ENCODE measurements around the gene TTLL5.
"Not testable (repeated sequence)": the region's sequence is repeated elsewhere in the genome, so short reads cannot be mapped to it uniquely, and the experiment has no call there.

The TTLL5 gene

DNA sequence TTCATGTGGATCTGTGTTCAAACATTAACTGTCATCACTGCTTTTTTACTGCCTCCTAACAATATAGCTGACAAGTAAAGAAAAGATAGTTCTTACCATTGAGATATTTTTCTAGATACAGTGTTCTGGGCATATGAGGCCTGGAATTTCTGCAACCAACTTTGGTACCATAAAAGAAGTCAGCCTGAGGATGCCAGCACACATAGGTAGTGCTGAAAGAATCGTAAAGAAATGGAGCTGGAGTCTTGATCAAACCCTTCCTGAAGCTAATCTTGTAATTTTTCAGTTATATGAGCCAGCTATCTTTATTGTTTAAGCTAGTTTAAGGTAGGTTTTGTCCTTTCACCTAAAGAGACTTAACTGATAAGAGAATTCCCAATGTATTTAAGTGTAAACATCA lies 11.7 kb upstream of the TTLL5 start:
- DNase-seq: no peak

DNA sequence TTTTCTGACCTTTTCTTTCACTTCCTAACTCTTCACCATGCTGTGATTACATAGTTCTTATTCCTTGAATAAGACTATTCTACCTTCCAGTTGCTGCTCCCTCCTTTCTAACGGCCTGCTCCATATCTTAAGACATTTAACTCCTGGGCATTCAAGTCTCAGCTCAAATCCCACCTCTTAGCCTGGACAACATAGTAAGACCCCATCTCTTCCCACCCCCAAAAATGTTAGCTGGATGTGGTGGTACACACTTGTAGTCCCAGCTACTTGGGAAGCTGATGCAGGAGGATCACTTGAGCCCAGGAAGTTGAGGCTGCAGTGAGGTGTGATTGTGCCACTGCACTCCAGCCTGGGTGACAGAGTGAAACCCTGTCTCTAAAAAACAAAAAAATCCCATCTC lies 11.3 kb upstream of the TTLL5 start:
- no peak for DNase-seq

DNA sequence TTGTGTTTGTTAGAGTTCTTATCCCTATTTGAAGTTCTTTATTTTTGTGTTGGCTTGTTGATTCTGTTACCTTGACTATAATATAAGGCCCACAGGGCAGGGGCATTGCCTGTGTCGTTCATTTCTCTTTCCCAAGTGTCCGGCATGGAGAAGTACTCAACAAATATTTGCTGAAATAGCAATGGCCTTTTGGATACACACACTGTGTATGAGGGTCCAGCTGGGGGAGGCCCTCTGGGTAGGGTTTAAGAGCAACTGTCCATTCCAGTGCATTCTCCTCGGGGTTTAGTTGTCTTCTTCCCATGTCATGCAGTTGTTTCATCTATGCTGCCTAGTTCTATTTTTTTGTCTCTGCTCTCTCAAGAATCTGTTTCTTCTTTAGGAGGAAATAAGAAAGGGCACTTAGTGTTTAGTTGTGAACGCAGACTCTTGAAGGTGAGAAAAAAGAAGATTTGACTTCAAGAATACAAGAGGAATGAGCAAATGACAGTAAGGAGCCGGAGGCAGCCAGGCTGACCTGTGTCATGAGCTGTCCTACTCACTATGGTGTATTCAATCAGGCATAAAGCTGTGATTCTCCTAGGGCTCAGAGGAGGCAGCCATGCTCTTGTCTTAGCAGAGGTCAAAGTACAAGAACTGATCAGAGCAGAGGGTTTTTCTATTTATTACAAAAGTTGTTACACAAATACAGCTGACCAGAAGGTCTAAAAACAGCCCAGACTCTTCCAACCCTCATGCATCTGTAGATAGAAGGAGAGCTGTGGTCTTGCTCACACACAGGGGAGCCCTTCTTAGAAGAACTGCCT lies 10.6 kb upstream of the TTLL5 start:
- DNase-seq: no peak

DNA sequence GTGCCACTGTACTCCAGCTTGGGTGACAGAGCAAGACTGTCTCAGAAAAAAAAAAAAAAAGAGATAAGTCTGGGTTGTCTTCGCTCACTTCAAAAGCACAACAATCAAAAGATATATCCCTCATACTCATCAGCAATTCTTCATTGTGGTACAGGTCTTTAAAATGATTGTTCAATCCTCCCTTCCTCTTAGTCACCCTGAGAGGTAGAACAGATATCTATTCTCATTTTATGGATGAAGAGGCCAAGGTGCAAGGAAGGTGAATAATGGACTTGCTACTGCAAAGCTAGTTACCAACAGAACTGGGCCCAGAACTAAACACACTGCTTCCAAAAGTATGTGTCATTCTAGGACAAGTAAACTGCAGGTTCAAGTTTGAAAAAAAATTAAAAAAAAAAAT lies 7.5 kb upstream of the TTLL5 start:
- no peak for DNase-seq

DNA sequence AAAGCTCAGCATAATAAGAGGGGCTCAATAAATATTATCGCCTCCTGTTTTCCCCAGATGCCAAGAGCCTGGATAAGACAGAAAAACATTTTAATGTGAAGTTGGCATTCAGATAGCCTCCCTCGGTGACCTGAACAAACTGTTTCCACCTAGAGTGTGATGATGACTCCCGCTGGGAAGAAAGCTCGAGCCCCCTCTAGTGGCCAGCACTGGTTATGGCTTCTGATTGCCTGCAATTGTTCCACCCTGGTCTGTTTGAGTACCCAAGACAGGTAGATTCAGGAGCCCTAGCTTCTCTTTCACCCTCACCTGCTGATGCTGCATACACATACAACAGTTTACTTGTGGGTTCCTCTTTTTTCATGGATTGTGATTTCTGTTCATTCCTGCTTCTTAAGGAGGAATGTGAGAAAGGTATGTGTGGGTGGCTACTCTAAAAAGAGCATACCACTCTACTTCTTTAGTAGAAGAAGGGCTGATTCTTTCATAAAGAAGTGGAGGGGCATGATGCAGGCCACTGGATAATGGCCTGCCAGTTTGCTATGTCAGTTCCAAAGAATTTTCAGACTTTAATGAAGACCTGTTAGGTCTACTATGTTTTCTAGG lies 6.8 kb upstream of the TTLL5 start:
- DNase-seq: peak; percentile 68 to 82 (median 74)

DNA sequence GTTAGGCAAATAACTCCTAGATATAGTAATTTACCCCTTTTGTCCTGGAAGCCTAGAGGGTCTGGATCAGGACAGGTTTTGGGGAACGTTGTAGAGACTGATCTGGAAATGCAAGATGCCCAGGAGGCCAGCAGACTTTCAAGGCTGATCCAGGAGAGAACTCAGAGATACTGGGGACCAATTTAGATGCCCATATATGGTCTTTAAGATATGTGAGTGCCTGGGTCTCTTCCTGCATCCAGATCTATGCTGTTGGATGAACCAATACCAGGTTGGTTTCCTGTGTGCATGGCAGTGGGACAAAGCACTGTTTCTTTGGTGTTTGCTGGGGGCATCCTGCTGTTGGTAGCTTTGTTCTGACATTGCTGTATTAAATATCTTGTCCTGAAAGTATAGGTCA lies 5.8 kb upstream of the TTLL5 start:
- no peak for DNase-seq

DNA sequence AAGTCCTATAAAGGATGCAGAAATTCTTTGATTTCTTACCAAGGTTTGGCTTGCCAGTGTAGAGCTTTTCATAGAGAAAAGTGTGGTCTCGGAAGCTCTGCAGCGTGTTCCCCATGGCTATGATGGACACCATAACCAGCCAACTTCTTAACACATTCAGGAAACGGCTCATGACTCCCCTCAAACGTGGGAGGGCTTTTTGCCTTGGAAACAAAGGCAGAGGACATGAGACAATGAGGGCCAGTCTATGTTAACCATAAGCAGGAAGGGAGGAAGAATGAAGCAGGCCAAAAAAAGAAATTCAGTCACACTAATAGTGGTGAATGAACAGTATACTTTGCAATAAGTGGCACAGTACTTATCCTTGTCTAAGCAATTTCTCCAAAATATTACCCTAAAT lies 3.7 kb upstream of the TTLL5 start:
- DNase-seq: no peak

DNA sequence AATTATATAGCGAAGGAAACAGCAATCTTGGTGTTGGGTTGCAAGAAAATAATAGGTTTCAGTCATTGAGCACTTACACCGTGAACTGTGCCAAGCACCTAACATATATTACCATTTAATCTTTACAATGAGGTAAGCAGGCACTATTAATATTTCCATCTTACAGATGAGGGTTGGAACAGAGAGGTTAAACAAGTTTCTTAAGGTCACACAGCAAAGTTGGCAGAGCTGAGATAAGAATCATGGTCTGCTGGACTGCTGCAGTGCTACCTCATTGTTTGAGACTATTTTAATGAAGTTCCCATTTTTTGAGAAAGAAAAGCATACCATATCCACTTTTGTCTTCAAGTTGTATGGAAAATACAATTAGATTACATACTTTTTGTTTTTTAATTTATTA lies 2.1 kb upstream of the TTLL5 start:
- DNase-seq: no peak

DNA sequence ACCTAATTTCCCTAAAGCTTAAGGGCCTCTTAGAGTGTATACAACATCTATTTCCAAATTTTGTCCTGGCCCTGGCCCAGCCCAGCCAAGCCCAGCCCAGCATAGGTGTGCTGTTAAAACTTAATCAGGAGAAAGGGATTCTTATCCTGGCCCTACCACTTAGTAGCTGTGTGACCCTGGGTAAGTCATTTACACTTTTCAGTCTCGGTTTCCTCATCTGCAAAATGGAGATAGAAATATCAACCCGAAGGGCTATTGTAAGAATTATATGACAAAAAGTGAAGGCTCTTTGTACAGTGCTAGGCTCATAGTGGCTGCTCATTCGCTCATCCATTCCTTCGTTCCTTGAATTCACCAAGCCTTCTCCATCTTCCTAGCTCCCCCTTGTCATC lies 812 bp upstream of the TTLL5 start:
- no peak for DNase-seq

DNA sequence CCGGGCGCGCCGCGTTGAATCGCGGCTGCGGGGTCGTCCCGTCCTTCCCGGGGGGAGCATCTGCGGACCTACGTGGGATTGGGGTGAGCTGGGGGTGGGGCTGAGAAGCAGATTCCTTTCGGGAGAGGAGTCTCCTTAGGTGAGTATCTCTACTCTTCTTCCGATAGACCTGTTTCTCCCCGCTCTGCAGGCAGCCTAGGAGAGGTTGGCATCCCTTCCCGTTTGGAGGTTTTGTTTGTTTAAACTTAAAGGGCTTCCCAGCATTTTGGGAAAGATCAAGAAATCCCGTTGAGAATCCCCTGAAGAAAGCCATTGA lies 411 bp downstream of the TTLL5 start:
- no peak for DNase-seq

DNA sequence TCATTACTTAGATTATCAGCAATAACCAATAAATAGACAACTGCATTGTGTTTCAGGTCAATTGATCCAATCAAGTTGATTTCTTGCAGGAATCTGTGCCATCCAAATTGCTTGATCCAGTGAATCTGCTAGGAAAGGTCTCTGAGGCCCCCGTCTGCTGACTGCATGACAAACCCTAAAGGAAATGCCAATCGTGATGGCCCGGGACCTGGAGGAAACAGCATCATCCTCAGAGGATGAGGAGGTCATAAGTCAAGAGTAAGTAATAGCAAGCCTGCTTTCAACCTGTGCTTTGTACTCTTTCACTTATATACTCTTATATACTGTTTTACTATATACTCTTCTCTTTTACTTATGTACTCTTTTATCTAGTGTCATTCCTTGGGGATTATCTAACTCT lies 1.9 kb downstream of the TTLL5 start:
- no peak for DNase-seq

DNA sequence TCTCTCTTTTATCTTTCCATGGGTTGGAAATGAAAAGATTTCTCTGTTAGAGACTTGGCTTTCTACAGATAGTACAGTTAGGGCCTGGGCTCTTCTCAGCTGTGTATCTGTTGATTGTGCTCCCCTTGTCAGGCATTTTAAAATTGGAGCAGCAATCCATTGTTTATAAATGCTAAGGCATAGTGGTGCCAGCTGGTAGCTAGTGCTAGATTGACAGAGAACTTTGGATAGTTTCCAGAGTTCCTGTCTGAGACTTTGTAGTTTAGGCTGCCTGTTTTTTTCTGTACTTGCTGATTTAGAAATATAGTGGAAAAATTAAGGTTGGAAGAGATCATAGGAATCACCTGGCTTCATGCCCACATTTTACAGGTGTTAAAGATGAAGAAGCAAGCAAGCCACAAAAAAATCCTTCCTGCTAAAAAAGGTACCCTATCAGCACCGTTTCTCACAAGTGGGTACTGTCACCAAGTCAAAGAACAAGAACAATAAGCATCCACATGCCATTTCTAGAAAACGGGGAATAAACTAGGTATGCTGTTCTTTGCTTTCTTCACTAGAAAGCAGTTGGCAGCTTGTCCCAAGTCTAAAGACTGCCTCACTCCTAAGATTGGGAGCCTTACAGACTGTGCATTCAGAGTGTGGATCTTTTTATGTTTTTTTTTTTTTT lies 6.2 kb downstream of the TTLL5 start:
- DNase-seq: no peak

DNA sequence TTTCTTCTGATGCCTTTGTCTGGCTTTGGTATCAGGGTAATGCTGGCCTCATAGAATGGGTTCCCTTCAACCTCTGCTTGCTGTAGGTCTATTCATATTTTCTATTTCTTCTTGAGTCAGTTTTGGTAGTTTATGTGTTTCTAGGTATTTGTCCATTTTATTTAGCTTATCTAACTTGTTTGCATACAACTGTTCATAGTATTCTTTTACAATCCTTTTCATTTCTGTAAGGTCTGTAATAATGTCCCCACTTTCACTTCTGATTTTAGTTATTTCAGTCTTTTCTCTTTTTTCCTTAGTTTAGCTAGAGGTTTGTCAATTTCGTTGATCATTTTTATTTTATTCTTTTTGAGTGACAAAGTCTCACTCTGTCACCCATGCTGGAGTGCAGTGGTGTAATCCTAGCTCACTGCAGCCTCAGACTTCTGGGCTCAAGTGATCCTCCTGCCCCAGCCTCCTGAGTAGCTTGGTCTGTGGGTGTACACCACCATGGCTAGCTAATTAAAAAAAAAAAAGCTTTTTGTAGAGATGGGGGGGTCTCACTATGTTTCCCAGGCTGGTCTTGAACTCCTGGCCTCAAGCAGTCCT lies 11.7 kb downstream of the TTLL5 start:
- DNase-seq: no peak

DNA sequence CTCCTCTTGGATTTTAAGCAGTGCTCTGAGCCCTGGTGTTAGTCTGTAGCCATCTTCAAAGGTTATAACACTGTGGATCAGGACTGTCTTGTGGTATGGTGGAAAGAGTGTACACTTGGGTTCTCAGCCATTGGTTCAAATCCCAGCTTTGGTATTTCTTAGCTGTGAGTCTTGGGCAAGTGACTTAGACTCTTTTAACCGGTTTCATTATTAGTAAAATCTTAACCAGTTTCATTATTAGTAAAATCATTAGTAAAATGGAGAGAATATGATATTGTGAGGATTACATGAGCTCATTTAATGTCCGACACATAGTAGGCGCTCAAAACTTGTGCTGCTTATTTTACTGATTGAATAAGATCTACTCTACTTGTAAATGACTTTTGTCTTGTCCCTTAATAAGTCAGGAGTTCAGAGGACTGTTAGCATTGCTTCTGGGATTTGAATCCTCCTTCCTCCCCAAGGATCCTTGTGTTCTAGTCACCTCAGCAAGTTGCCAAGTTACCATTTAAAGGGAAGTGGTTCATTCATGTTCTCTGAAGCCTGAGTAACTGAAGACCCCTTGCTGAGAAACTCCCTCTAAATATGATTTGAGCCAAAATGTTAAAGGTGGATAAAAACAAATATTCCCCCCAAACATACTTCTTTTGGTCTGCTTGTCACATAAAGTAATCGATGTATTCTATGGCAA lies 12.4 kb downstream of the TTLL5 start:
- no peak for DNase-seq

DNA sequence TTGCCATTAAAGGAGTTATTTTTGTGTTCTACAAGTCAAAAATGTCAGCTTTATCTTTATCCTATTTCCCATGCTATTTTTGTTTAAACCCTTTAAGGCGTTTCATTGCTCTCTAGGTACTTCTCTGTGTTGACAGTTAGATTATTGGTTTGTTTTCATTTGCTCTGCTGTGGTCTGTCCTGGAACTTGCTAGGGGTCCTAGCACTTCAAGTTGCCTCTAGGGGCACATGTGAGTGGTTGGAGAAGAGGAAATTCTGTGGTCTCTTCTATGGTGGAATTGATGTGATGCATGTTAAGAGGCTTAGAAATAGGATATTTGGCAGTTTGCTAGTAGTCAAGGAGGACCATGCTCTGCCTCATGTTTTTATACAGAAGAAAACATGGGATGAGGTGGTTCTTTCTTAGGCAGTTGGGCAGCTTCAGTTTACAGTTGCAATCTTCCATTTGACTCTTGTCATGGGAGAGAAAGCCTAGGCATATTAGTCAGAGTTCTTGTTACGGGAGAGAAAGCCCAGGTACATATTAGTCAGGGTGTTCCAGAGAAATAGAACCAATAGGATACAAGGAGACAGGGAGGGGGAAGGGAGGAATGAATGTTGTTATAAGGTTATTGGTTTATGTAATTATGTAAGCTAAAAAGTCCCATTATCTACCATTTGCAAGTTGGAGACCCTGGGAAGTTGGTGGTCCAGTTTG lies 14.4 kb downstream of the TTLL5 start:
- no peak for DNase-seq

DNA sequence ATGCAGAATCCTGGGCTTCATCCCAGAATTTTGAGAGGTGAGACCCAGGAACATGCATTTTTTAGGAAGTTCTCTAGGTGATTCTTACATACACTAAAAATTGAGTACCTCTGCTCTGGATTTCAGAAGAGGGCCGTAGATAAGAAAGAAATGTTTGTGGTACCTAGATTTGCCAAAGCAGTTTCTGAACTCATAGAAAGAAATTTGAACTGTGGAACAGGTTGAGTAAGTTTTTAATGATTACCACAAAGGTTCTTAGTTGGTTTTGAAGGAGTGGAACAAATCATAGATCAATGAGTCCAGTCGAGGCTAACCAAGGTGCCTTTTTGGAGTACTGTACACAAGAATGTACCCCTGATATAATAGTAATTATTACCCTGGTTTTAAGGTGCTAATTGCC lies 24.9 kb downstream of the TTLL5 start:
- DNase-seq: no peak

DNA sequence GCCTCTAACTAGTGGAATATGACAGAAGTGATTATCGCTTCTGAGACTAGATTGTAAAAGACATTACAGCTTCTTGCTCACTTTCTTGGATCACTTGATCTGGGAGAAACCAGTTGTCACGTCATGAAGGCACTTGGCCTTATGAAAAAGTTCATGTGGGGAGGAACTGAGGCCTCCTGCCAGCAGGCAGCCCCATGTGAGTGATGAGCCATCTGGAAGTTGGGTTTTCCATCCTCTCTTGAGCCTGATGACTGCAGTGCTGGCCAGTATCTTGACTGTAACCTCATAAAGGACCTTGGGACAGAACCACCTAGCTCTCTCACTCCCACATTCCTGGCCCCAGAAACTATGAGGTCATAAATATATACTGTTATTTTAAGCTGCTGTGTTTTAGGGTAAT lies 28.0 kb downstream of the TTLL5 start:
- no peak for DNase-seq

DNA sequence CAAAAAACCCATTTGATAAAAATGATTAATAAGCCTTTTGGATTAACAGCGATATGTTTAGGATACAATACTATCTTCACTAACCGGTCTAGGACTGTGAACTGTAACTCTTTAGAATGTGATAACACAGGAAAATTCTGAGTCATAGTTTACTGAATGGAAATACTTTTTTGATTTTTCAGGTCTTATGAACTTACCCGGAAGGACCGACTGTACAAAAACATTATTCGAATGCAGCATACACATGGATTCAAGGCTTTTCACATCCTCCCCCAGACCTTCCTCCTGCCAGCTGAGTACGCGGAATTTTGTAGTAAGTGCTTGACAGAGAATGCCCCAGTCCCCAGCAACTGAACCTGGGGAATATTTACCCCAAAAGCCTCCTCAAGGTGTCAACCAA lies 29.0 kb downstream of the TTLL5 start:
- DNase-seq: no peak

DNA sequence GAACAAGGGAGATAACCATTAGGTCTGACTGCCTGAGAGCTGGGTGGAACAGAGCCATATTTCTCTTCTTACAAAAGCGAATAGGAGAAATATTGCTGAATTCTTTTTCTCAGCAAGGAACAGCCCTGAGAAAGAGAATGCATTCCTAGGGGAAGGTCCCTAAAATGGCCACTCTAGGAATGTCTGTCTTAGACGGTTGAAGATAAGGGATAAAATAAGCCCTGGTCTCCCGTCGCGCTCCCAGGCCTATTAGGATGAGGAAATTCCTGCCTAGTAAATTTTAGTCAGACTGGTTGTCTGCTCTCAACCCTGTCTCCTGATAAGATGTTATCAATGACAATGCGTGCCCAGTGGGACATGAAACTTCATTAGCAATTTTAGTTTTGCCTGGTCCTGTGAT lies 34.0 kb downstream of the TTLL5 start:
- not testable (repeated sequence) for DNase-seq

DNA sequence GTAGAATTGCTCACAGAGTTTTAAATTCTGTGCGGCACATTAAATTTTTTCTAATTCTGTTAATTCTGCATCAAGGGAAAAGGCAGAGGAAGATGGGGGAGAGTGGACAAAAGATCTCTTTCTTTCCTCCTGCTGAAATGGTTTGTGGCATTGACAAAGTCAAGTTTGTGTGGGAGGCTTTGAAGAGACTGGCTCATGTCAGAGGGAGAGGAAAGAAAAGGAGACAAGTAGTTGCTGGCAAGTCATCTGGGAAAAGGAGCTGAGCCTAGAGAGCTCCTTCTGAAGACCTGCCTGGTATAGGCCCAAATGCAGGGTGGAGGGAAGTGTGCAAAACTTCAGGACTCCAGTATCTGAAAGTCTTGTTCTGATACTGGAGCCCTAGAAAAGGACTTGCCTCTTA lies 36.3 kb downstream of the TTLL5 start:
- DNase-seq: no peak

DNA sequence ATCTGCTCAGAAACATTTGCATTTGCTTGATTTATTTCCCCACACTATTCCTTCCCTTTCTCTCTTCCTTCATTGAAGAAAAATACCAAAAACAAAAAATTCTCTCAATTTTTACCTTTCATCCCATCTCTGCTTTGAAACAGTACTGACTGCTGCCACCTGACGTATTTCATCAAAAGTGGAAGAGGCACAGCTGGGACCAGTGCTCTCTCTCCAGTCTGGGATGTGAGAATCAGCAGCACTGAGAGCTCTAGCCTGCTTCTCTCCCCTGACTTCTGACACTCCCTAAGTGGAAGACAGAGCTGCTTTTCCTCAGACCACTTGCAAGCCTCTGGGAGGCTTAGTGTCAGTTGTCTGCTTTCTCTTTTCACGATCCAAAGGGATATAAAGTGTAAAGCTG lies 36.9 kb downstream of the TTLL5 start:
- DNase-seq: no peak

DNA sequence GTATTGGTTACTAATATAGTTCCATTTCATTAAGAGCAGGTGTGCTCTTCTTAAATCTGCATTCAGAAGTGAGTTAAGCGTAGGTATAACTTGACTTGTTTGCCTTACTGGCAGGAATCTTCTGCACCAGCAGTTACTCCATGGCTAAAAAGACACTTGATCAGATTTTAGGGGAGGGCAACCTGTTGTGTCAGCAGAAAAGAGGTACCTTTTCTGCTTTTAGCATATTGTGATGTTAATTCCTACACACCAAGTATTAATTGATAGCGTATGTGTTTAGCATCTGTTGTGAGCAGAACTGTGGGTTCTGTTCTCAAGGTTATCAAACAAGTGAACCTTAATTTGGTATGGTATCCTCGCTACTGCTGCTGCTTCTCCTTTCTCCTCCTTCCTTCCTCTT lies 38.3 kb downstream of the TTLL5 start:
- no peak for DNase-seq

DNA sequence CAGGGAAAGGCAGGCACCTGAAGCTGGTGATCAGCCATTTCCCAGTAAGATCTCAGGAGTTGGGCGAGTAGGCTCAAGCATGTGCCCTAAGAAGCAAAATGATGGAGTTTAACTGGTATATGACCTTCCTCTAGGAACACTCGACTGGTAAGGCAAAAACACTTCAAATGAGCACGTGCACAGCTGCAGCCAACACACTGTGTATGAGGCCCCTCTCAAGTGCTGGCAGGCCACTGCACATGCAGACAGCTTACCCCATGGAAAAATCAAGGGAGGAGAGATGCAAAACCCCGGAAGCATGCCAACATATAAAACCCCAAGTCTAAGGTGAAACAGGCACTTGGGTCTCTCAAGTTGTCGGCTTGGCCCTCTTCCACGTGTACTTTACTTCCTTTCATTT lies 39.2 kb downstream of the TTLL5 start:
- DNase-seq: no peak

Measured in activated naive CD4-positive, alpha-beta T cell (primary cell).